SK-N-SH treated with all-trans-retinoic acid at 6 μM for 48 hours (cell line): ENCODE data around the gene CPNE4.

Experiments used
- ATAC-seq: fragments of 200-7000 bp; cut with Tn5 transposase; 3 replicates; pipeline ENCODE4 v1.9.1; 2020; ENCODE audit warnings: mild to moderate bottlenecking, moderate library complexity
- ARNTL ChIP-seq: fragments of 450-650 bp; formaldehyde crosslinking; IDR thresholded peaks from 2 replicates; pipeline ENCODE4 v1.5.0; 2020; ENCODE audit warnings: low read depth, mild to moderate bottlenecking, moderate library complexity, borderline replicate concordance
- CSDC2 ChIP-seq: fragments of 250-450 bp; sonication (Bioruptor Pico); IDR thresholded peaks from 2 replicates; pipeline ENCODE4 v1.5.0; 2020; ENCODE audit warnings: mild to moderate bottlenecking, moderate library complexity
- GLIS3 ChIP-seq: fragments of 250-450 bp; sonication (Bioruptor Pico); IDR thresholded peaks from 2 replicates; pipeline ENCODE4 v1.5.0; 2020; ENCODE audit warnings: mild to moderate bottlenecking, moderate library complexity
- ISL1 ChIP-seq: fragments of 250-450 bp; sonication (Bioruptor Pico); IDR thresholded peaks from 2 replicates; pipeline ENCODE4 v2.1.2; 2022; ENCODE audit warnings: mild to moderate bottlenecking, moderate library complexity
- OSR1 ChIP-seq: fragments of 250-450 bp; sonication (Bioruptor Pico); IDR thresholded peaks from 2 replicates; pipeline ENCODE4 v1.8.0; 2022; ENCODE audit warnings: moderate library complexity, mild to moderate bottlenecking, inconsistent platforms
- POU6F1 ChIP-seq: fragments of 250-450 bp; sonication (Bioruptor Pico); IDR thresholded peaks from 2 replicates; pipeline ENCODE4 v1.8.0; 2021; ENCODE audit warnings: low read depth, mild to moderate bottlenecking, moderate library complexity, borderline replicate concordance
- PPARA ChIP-seq: fragments of 250-450 bp; sonication (Bioruptor Pico); IDR thresholded peaks from 2 replicates; pipeline ENCODE4 v1.5.0; 2020; ENCODE audit warnings: mild to moderate bottlenecking, borderline replicate concordance
- RARB ChIP-seq: fragments of 250-450 bp; sonication (Bioruptor Pico); IDR thresholded peaks from 2 replicates; pipeline ENCODE4 v1.8.0; 2021; ENCODE audit warnings: mild to moderate bottlenecking, moderate library complexity
- TCF4 ChIP-seq: fragments of 250-450 bp; sonication (Bioruptor Pico); IDR thresholded peaks from 2 replicates; pipeline ENCODE4 v1.8.0; 2021; ENCODE audit warnings: mild to moderate bottlenecking, moderate library complexity, borderline replicate concordance
- TOX ChIP-seq: fragments of 250-450 bp; sonication (Bioruptor Pico); IDR thresholded peaks from 2 replicates; pipeline ENCODE4 v1.8.0; 2021; ENCODE audit warnings: mild to moderate bottlenecking, moderate library complexity, borderline replicate concordance
- ZFP3 ChIP-seq: fragments of 250-450 bp; sonication (Bioruptor Pico); IDR thresholded peaks from 2 replicates; pipeline ENCODE4 v1.5.0; 2020; ENCODE audit warnings: mild to moderate bottlenecking, moderate library complexity
- ZFP30 ChIP-seq: fragments of 450-650 bp; formaldehyde crosslinking; IDR thresholded peaks from 2 replicates; pipeline ENCODE4 v1.5.0; 2022; ENCODE audit warnings: mild to moderate bottlenecking, moderate library complexity
- ZNF8 ChIP-seq: fragments of 450-650 bp; formaldehyde crosslinking; IDR thresholded peaks from 2 replicates; pipeline ENCODE4 v1.5.0; 2020; ENCODE audit warnings: mild to moderate bottlenecking, moderate library complexity
- TF ChIP-seq, protein P1 (sequence below): fragments of 250-450 bp; sonication (Bioruptor Pico); IDR thresholded peaks from 2 replicates; pipeline ENCODE4 v1.8.0; 2020; ENCODE audit warnings: mild to moderate bottlenecking, moderate library complexity, borderline replicate concordance
- TF ChIP-seq, protein P2 (sequence below): fragments of 250-450 bp; sonication (Bioruptor Pico); IDR thresholded peaks from 2 replicates; pipeline ENCODE4 v1.5.1; 2021; ENCODE audit warnings: mild to moderate bottlenecking, moderate library complexity
- TF ChIP-seq, protein P3 (sequence below): fragments of 250-450 bp; sonication (Bioruptor Pico); IDR thresholded peaks from 2 replicates; pipeline ENCODE4 v1.5.0; 2020; ENCODE audit warnings: mild to moderate bottlenecking, moderate library complexity

The CPNE4 gene

GRCh38 chr3:131544557-131544956, 490.3 kb downstream of the CPNE4 start:
- TF ChIP-seq RARB (no peak), TOX (CRISPR knock-in tag) (no peak), OSR1 (CRISPR knock-in tag) (no peak), CSDC2 (CRISPR knock-in tag) (no peak), ZFP30 (no peak), ZNF8 (CRISPR knock-in tag) (no peak), TCF4 (CRISPR knock-in tag) (no peak), GLIS3 (CRISPR knock-in tag) (no peak), ARNTL (CRISPR knock-in tag) (no peak), PPARA (no peak), POU6F1 (CRISPR knock-in tag) (no peak)
- TF ChIP-seq, protein P1, sequence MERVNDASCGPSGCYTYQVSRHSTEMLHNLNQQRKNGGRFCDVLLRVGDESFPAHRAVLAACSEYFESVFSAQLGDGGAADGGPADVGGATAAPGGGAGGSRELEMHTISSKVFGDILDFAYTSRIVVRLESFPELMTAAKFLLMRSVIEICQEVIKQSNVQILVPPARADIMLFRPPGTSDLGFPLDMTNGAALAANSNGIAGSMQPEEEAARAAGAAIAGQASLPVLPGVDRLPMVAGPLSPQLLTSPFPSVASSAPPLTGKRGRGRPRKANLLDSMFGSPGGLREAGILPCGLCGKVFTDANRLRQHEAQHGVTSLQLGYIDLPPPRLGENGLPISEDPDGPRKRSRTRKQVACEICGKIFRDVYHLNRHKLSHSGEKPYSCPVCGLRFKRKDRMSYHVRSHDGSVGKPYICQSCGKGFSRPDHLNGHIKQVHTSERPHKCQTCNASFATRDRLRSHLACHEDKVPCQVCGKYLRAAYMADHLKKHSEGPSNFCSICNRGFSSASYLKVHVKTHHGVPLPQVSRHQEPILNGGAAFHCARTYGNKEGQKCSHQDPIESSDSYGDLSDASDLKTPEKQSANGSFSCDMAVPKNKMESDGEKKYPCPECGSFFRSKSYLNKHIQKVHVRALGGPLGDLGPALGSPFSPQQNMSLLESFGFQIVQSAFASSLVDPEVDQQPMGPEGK (CRISPR knock-in tag): no peak
- TF ChIP-seq, protein P2, sequence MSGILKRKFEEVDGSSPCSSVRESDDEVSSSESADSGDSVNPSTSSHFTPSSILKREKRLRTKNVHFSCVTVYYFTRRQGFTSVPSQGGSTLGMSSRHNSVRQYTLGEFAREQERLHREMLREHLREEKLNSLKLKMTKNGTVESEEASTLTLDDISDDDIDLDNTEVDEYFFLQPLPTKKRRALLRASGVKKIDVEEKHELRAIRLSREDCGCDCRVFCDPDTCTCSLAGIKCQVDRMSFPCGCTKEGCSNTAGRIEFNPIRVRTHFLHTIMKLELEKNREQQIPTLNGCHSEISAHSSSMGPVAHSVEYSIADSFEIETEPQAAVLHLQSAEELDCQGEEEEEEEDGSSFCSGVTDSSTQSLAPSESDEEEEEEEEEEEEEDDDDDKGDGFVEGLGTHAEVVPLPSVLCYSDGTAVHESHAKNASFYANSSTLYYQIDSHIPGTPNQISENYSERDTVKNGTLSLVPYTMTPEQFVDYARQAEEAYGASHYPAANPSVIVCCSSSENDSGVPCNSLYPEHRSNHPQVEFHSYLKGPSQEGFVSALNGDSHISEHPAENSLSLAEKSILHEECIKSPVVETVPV: no peak
- TF ChIP-seq, all 23 proteins: peak for 0

GRCh38 chr3:131543714-131544113, 491.1 kb downstream of the CPNE4 start:
- ATAC-seq: peak; percentile 89
- TF ChIP-seq ZFP3 (CRISPR knock-in tag): 0 out of 2 replicates have a peak, but pooled peaks have one; percentile 26
- TF ChIP-seq, protein P2: no peak
- TF ChIP-seq RARB: no peak
- 0 out of 2 replicates have a peak, but pooled peaks have one; percentile 12 for TF ChIP-seq CSDC2 (CRISPR knock-in tag)
- no peak for TF ChIP-seq ARNTL (CRISPR knock-in tag)

More at GRCh38 chr3:131544557-131544956, 490.3 kb downstream of the CPNE4 start:
- no peak for ATAC-seq

GRCh38 chr3:131541288-131541687, 493.5 kb downstream of the CPNE4 start:
- no peak for ATAC-seq
- TF ChIP-seq, protein P3, sequence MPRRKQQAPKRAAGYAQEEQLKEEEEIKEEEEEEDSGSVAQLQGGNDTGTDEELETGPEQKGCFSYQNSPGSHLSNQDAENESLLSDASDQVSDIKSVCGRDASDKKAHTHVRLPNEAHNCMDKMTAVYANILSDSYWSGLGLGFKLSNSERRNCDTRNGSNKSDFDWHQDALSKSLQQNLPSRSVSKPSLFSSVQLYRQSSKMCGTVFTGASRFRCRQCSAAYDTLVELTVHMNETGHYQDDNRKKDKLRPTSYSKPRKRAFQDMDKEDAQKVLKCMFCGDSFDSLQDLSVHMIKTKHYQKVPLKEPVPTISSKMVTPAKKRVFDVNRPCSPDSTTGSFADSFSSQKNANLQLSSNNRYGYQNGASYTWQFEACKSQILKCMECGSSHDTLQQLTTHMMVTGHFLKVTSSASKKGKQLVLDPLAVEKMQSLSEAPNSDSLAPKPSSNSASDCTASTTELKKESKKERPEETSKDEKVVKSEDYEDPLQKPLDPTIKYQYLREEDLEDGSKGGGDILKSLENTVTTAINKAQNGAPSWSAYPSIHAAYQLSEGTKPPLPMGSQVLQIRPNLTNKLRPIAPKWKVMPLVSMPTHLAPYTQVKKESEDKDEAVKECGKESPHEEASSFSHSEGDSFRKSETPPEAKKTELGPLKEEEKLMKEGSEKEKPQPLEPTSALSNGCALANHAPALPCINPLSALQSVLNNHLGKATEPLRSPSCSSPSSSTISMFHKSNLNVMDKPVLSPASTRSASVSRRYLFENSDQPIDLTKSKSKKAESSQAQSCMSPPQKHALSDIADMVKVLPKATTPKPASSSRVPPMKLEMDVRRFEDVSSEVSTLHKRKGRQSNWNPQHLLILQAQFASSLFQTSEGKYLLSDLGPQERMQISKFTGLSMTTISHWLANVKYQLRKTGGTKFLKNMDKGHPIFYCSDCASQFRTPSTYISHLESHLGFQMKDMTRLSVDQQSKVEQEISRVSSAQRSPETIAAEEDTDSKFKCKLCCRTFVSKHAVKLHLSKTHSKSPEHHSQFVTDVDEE: no peak
- TF ChIP-seq, protein P2: no peak
- TF ChIP-seq ARNTL (CRISPR knock-in tag) (no peak), ISL1 (CRISPR knock-in tag) (no peak)
- TF ChIP-seq, protein P1 (CRISPR knock-in tag): no peak
